Activated gamma-delta T cell (primary cell): ENCODE results near the gene STARD9.

Experiments used
- DNase-seq: peaks from one replicate; lab custom pipeline; 2025; lab: John Stamatoyannopoulos, UW

STARD9 gene

DNA sequence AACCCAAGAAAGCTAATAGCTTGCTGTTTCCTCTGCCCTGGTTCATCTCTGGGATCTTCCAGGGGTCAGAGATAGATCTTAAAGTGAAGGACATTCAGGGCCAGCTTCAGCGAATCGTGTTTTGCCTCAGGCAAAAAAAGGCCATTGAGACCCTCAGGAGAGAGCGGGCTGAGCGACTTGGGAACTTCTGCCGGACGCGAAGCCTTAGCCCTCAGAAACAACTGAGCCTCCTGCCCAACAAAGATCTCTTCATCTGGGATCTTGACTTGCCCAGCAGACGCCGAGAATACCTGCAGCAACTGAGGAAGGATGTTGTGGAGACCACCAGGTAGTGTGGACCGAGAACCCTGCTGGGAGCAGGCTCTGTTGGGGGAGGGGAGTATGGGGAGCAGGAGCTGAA, 119.0 kb downstream of the STARD9 start:
- DNase-seq, result no peak

DNA sequence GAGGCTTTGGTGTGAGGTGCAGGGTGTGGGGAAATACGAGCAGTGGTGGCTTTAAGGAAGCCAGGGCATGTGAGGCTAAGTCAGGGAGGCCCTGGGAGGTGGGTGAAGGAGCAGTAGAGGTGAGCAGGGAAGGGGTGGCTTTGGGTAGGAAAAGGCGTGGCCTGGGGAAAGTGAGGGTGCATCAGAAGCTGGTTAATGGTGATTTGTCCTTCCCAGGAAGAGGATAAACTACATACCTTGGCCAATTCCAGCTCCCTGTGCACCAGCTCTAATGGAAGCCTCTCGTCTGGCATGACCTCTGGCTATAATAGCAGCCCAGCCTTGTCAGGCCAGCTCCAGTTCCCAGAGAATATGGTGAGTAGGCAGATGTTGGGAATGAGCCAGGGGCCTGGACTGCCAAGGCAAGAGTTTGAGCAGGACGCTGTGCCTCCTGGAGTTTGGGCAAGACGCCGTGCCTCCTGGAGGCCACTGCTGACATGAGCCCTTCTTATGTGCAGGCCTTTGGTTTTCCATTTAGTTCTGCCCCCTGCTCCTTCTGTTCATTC, 120.2 kb downstream of the STARD9 start:
- DNase-seq, result no peak

DNA sequence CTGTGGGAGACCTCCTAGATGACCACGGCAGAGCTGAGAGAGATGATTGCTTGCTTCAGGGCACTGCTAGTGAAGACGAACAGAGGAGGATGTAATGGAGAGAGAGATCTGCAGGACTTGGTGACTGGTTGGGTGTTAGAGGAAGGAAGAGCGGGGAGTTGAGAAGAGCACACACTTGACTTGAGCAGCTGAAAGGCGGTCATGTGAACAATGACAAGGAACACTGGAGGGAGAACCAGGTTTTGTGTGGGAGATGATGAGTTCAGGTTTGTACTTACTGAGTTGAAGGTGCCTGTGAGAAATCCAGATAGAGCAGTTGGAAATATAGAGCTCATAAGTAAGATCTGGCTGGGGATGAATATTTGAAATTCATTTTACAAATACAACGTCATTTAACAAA, 121.2 kb downstream of the STARD9 start:
- DNase-seq, result no peak

DNA sequence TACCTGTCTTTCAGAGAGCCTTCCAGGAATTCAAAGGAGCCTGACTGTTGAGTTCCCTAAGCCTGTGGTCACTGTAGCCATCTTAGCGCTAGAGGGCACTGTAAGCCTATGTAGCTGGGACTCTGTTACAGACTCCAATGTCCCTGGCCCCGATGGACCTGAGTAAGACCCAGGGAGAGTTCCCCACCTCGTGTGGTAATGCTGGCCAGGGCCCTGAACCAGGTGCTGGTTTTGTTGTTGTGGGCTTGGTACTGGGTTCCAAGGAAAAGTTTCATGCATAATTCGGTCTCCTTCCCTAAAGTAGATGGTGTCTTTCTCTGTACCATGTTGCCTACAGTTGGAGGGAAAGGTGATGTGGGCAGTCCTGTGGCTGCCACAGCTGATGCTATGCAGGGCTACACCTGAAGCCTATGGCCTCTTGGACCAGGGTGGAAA, 129.1 kb downstream of the STARD9 start:
- DNase-seq, result no peak

DNA sequence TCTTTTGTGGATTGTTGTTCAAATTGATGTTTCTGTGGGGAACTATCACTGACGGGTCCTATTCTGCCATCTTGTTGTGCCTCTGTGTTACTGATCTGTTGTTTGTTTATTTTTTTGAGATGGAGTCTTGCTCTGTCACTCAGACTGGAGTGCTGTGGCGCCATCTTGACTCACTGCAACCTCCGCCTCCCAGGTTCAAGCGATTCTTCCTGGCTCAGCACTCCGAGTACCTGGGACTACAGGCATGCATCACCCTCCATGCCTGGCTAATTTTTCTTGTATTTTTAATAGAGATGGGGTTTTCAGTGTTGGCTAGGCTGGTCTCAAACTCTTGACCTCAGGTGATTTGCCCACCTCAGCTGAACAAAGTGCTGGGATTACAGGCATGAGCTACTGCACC, 129.9 kb downstream of the STARD9 start:
- no peak for DNase-seq

DNA sequence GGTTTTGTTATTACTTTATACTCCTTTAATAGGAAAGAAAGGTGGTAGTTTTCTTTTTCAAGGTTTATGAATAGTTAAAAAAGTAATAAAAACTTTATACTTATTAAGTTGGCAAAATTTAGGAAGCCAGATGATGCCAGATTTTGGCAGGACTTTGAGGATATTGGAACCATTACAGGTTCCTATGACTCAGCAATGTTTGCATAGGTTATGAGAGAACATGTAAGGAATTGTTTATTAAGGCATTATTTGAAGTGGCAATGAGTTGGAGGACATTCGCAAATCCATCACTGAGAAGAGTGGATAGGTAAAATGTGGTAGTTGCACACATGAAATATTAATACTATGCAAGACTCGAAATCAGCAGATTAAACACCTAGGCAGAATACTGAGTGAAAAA, 131.7 kb downstream of the STARD9 start:
- no peak for DNase-seq

DNA sequence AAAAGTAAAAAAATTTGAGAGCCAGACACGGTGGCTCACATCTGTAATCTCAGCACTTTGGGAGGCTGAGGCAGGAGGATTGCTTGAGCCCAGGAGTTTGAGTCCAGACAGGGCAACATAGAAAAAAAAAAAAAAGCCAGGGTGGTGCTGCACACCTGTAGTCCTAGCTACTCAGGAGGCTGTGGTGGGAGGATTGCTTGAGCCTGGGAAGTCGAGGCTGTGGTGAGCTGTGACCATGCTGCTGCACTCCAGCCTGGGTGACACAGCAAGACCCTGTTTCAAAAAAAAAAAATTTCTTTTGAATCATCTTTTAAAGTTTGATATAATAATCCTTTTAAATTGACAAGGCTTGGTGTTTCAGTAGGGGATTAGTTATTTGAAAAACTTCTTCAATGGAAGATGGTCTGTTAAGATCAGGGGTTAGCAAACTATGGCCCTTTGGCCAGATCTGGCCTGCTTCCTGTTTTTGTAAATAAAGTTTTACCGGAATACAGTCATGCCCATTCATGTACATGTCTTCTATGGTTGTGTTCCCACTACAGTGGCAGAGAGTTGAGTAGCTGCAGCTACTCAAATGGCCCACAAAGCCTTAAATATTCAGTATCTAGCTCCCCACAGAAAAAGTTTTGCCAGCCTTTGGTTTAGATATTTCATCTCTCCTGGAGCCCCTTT, 132.6 kb downstream of the STARD9 start:
- no peak for DNase-seq

DNA sequence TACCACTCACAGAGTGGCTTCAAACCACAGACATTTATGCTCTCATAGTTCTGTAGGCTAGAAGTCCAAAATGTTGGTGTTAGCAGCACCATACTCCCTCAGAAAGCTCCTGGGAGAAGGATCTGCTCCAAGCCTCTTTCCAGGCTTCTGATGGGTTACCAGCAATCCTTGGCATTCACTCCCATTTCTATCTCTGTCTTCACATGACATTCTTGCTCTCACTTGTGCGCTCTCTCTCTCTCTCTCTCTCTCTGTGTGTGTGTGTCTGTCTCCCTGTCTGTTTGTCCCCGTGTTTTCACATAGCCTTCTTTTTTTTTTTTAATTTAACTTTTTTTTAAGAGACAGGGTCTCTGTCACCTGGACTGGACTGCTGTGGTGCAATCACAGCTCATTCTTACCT, 135.3 kb downstream of the STARD9 start:
- DNase-seq, result no peak

DNA sequence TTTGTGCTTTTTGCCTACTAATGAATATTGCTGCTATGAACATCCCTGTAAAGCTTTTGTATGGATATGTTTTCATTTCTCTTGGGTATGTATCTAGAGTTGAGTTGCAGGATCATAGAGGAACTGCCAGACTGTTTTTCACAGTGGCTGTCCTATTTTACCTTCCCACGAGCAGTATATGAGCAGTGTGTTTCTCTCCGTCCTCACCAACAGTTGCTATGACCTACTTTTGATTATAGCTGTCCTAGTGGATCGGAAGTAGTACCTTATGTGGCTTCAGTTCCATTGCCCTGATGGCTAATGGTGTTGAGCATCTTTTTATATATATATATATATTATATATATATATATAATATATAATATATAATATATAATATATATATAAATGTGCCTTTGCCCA, 136.3 kb downstream of the STARD9 start:
- DNase-seq, result no peak

DNA sequence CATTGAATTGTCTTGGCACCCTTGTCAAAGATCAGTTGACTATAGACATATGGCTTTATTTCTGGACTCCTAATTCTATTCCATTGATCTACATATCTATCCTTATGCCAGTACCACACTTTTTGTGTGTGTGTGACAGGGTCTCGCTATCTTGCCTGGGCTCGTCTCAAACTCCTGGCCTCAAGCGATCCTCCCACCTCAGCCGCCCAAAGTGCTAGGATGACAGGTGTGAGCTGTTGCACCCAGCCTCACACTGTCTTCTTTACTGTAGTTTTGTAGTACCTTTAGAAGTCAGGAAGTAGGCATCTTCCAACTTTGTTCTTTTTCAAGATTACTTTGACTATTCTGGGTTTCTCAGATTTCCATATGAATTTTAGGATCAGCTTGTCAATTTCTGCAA, 137.2 kb downstream of the STARD9 start:
- no peak for DNase-seq

DNA sequence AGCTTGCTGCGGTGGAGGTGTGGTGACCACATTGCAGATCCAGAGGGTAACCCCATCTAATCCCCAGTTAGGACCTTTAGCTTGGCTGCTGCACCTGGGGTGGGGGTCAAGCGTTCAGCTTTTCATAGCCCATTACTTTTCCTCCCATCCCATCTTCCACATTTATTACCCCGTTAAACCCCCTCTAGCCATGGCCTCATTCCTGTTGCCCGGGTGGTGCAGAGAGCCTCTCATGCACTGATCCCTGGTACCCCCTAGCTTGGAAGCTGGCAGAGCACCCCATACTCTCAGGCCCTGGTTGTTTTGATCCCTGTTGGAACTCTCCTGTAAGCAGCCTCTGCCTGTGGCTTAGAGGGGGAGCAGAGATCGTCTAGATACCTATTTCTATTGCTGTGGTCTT, 140.7 kb downstream of the STARD9 start:
- DNase-seq, result no peak

DNA sequence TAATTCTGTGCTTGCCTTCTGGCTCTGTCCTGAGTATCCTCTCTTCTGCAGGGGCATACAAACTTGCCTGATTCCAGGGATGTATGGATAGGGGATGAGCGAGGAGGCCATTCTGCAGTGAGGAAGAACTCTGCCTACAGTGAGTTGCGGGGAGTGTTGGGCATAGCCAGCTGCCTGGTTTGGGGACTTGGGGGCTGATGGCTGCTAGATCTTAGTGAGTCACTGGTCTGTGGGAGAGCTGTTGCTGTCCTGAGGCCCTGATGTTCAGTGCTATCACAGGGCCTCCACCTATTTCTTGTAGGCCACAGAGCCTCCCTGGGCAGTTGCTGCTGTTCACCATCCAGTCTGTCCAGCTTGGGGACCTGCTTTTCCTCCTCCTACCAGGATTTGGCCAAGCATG, 141.2 kb downstream of the STARD9 start:
- no peak for DNase-seq

DNA sequence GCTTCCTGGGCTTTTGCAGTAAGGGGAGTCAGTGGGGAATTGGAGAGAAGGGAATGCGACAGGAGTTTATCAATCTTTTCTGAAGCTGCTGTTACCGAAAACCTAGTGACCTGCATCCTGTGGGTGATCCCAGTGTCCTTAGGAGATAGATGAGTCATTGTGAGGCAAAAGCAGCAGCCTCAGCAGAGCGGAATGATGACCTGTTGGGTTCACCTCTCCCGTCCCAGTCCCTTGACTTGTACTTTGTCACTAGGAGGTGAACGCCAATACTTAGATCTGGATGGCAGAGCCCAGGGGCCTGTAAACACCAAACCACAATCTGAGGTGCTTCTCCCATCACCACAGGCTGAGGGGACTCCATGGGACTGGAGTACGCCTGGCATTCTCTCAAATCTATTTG, 143.6 kb downstream of the STARD9 start:
- DNase-seq, result no peak

DNA sequence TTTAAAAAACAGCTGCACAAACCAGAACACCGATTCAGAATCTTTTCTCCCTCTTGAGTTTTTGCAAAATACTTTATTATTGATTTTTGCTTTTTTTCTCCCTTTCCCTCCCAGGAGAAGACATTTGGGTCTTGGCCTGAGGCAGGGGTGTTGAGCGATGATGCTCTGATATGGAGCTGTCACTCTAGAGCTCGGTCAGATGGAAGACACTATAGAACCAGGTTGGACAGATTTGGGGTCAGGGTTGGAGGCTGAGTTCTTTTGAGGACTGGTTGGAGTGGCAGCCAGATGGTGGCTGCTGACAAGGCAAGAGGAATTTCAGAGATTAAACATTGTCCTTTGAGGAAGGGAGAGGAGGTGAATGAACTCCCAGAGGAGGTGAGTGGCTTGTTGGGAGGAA, 144.7 kb downstream of the STARD9 start:
- no peak for DNase-seq

DNA sequence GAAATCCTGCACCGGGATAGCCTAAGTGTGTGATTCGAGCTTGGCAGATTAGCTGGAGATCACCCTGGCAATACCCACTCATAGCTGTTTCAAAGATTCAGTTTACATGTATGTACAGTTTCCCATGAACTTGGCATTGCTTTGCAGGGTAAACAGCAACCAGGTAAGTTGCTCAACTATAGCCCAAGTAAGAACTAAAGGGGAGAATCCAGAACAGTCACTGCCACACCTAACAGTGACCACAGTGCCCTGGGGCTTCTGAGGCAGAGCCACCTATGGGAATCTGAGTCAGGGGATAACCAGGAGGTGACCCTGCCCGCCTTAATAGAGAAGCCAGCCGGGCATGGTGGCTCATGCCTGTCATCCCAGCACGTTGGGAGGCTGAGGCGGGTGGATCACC, 145.6 kb downstream of the STARD9 start:
- DNase-seq, result no peak

DNA sequence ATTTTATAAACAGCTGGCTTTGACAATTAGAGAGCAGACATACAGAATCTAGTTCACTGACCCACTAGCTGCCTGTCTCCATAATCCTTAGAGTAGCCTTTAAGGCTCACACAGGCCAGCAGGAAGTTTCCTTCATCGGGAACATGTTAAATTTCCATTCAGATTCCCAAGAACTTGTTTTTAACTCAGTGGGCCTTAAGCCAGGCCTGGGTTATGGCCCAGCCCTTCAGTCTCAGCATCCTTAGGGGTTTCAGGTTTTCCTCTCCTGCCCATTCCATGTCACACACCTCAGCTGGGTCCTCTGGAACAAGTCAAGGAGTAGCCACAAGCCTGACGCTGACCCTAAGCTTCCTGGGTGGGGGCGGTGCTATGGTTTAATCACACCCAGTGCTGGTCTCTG, 146.5 kb downstream of the STARD9 start:
- DNase-seq, result no peak

DNA sequence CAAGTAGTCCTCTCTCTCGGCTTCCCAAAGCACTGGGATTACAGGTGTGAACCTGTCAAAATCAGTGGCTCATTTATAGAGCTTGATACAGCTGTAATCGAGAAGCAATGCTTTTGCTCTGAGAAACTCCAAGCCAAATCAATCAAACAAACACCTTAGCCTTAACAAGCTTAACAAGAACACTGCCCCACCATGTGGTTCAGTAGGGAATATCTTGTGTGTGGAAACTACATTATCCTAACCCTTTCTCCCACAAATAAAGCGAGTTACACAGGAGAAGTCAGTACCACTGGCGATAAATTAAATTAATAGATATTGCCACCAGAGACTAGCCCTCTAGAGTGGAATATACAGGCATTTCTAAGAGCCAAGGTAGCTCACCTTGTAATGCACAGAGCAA, 147.7 kb downstream of the STARD9 start:
- DNase-seq, result no peak

DNA sequence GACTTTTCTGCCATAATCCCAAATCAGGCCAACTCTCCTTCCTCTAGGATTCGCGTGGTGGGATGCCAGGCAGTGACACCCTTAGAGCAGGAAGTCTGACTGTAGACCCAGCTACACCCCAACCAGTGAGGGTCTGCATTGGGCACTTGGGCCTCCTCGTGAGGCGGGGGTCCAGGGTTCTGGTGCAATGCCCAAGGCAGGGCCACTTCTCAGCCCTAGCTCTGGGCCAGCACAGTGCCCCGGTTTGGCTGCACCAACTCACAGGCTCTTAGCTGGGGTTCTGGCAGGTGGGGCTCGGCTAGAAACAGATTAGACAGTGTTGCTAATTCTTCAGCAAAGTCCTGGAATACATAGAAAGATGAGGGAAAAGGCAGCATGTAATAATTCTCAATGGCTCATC, 148.9 kb downstream of the STARD9 start:
- no peak for DNase-seq

DNA sequence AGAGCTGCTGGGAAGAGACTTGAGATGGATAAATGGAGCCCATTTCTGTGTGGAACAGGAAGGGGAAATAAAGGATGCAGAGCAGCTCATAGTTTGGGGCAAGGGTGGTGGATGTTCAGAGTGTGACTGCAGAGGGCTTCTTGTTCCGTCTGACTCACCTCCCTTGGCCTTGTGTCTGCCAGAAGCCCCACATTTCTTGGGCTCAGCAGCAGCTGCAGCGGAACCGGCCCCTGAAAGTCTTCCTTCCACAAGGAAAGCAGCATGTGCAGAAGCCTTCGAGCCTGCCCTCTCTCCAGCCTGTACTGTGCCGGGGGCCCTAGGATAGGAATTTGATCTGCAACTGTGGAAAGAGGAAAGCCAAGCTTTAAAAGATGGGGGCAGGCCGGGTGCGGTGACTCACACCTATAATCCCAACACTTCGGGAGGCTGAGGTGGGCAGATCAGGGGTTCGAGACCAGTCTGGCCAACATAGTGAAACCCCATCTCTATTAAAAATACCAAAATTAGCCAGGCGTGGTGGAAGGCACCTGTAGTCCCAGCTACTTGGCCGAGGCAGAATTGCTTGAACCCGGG, 150.0 kb downstream of the STARD9 start:
- DNase-seq, result no peak

DNA sequence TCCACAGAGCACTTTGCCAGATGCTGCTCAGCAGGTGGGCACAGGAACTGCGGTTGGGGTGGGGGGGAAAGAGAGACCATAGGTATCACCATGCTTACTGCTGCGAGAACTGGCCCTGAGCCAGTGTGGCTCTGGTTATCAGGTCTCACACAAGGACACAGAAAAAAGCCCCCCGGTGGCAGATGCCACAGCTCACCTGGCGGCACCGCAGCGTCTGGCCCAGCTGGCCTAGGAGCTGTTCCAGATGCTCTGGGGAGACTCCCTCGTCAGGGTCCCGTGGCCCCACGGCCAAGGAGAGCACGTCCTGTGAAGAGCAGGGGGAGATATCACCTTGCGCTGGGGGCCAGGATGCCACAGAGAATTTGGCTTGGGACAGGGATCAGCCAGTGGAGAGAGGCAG, 150.7 kb downstream of the STARD9 start:
- DNase-seq, result no peak

DNA sequence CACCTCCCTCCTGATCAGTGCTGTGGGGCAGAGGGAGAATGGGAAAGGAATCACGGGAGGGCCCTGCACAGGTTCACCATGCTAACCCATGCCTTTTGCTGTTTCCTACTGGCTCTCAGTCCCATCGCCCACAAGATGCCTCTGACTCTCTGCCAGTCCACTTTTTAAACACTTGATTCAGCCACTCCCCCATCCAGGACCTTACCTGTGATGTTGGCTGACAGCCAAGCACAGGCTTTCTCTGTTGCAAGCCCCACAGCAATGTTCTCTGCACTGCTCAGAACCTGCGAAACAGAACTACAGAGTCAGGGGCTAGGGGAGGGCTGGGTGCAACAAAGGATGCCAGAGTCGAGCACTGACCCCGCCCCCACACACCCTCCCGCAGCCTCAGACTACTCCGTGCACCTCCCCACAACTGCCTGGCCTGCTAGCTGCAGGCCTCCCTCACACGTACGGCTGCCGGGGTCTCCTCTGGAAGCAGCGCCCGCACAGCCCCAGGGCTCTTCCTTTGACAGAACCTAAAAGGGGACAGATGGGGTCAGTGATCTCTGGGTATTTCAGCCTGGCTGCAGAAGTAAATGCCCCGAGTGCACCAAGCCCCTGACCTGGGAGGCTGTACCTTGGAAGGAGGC, 152.5 kb downstream of the STARD9 start:
- no peak for DNase-seq

DNA sequence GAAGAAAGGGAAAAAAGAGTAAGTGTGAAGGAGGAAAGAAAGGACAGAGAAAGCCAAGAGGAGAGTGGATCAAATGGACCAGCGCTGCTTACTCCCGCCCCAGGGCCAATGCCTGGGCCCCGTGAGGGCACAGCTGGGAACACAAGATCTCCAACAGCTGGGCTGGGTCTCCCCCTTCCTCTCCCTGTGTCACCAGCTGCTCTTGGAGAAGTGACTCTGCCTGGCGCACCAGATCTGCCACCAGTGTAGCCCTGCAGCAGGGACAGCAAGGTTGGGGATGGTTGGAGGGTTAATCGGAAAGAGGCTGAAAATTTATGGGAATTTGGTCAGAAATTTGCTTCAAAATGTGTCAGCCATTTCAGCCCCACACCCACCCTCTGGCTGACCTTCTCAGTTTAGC, 153.2 kb downstream of the STARD9 start:
- DNase-seq, result no peak

DNA sequence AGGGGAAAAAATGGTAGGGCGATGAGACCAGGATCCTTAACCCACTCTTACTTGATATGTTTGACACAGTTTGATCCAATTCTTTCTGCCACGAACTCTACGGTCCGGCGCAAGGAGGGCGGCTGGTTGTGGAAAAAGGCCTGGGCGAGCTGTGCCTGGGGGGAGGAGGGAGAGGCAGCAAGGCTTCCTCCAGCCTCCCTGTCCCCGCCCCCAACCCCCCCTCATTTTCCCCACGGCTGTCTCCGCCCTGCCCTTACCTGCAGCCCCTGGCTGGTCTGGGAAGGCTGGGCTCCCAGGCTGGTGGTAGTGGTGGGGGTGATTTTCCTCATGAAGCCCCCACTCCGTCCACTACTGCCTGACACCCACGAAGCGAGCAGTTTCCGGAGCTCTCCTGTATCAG, 153.6 kb downstream of the STARD9 start:
- no peak for DNase-seq

DNA sequence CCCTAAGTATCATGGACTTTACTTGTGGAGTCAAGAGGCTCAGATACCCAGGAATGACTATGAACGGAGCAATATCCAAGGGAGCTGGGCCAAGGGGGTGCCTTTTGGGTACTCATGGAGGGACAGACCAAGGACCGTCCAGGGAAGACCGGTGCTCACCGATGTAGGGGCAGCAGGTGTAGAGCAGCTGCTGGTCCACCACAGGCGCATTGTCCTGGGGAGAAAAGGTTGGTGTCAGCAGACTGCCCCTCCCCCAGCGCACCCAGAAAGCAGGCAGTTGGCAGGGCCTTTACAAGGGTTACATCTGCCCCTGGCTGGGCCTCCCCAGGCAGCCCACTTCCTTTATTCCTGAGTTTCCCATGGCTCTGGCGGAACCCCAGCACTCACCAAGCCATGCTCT, 154.0 kb downstream of the STARD9 start:
- no peak for DNase-seq
